M059J (cell line): ENCODE data around the gene DDX10. TPM values are rescaled to one million over a fixed set of nuclear protein-coding genes. Genes with fewer than 3 reads are reported as not detected.
"Not testable (repeated sequence)": the region's sequence is repeated elsewhere in the genome, so short reads cannot be mapped to it uniquely, and the experiment has no call there.

Source experiments
- DNase-seq: peaks from one replicate; pipeline ENCODE4 v3.0.0-alpha.2; 2012; ENCODE audit warnings: low read depth
- total RNA-seq: library from RNA; depleted of rRNA; stranded (reverse); fragments of >200 nt; shearing (Covaris generic); gene quantifications from 2 replicates; pipeline ENCODE4 v1.2.3, GENCODE V29; 2014

DDX10 gene
- total RNA-seq, 1 experiment from 2014 or later = 43.0 TPM

GRCh38 chr11:108715239-108715638 is 50.4 kb downstream of the DDX10 start:
- DNase-seq = no peak

DNA sequence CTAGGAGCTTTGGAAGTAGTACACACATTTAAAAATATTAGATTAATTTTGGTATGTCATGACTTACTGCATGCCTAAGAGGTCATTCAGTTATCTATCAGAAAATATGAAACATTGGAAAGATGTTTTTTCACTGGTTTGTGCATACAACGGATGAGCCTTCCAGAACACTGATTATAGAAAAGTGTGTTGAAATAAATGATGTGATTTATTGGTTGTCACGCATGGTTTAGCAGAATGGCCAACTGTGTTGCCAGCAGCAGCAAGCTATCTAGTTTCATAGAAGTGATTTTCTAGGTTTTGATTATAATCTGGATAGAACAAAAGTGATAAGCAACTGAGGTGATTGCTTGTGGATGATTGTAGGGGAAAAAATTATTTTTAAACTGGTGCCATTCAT is 53.6 kb downstream of the DDX10 start:
- no peak for DNase-seq

DNA sequence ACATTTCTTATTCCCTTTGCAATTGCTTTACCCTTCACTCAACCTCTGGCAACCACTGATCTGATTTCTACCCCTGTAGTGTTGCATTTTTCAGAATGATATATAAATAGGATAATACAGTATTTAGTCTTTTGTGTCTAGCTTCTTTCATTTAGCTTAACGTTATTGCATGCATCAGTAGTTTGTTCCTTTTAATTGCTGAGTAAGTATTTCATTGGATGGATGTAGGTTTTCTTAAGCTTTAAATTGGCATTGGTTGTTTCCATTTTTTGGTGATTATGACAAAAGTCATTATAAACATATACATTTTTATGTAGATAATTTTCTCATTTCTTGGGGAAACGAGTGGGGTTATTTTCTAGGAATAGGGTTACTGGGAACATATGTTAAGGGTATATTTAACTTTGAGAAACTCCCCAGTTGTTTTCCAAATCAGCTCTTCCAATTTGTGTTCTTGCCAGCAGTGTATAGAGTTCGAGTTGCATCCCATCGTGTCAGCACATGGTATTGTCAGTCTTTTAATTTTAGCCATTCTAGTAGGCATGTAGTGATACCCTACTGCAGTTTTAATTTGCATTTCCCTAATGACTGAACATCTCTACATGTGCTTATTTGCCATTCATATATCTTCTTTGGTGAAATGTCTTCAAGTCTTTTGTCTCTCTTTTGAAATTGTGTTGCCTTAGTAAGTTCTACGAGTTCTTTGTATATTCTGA is 60.3 kb downstream of the DDX10 start:
- no peak for DNase-seq

DNA sequence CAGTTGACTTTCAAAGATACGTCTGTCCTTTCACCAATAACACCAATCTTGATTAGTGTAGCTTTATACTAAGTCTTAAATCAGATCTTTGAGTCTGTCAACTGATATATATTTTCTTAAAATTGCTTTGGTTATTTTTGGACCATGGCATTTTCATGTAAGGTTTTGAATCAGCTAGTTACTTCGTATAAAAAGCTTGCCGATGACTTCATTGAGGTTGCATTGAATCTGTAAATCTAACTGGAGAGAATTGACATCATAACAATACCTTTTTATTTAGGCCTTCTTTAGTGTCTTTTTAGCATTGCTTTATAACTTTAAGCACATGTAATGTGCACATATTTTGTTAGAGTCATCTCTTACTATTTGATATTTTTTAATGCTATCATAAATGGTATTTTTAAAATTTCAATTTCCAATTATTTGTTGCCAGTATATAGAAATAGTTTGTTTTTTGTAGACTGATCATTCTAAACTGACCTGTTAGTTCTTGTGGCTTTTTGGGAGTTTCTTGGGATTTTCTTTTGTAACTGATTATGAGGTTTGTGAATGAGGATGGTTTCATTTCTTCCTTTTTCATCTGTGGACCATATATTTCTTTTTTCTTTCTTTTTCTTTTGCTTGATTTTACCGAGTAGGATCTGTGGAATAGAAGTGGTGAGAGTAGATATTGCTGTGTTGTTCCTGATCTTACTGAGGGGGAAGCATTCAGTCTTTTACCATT is 61.4 kb downstream of the DDX10 start:
- no peak for DNase-seq

- DNase-seq = no peak
Observed at GRCh38 chr11:108727665-108728064, 62.8 kb downstream of the DDX10 start.

DNA sequence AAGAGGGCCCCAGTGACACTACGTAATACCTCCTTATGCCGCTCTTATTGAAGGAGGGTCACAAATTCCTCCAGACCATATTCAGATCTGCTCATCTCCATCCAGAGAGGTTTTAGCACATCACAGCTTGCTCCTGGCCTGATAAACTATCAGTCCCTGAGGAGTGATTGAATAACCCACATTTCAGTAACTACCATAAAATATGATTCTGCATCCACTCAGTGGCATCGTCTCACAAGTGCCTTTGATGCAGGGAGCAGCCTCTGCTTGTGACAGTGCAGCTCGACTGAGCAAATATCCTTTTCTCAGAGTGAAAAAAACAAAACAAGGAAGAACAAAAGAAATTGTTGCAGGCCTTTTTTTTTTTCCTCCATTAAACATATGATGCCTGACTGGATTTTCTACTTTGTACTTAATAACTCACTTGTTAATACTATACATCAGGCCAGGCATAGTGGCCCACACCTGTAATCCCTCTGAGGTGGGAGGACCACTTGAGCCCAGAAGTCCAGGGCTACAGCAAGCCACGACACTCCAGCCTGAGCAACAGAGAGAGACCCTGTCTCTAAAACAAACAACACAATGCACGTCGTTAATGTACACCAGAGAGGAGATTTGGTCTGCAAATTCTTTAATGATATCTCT is 64.5 kb downstream of the DDX10 start:
- DNase-seq = no peak

DNA sequence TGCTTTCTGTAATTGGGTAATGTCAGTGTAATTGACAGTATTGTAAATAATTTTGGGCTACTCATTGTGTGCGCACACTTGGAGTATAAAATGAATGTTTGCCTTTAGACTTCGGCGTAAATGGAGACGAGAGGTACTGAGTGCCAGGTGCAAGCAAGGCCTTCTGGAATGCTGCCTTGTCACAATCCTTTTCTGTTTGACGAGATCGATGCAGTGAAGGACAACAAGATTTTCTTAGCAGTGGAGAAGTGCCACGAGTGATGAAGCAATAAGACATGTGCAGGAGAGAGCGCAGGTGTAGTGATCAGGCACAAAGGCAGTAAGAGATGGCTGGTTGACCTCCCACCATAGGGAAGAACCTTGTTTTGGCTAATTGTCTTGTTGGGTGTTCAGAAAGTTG is 67.5 kb downstream of the DDX10 start:
- no peak for DNase-seq

- peak; percentile 90 for DNase-seq
Observed at GRCh38 chr11:108733479-108734116, 68.7 kb downstream of the DDX10 start.

DNA sequence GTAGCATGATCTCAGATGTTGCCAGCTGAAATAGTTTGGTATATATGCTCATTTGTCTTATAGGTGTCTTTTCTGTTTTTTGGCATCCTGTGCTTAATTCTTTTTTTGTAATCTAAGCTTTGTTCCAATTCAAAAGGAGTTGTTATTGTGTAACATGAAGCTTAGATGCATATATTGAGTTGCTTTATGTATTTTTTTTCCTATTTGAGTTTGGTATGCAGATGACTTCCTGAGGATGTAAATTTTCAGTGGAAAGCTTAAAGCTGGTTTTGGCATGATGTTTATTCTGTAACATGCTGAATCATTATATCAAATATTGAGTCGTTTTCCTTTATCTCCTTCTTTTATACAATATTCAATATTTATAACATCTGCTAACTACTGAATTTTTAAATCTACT is 69.4 kb downstream of the DDX10 start:
- DNase-seq = no peak

GRCh38 chr11:108734956-108735559 is 70.2 kb downstream of the DDX10 start:
- no peak for DNase-seq

GRCh38 chr11:108740132-108740531 is 75.3 kb downstream of the DDX10 start:
- not testable (repeated sequence) for DNase-seq

DNA sequence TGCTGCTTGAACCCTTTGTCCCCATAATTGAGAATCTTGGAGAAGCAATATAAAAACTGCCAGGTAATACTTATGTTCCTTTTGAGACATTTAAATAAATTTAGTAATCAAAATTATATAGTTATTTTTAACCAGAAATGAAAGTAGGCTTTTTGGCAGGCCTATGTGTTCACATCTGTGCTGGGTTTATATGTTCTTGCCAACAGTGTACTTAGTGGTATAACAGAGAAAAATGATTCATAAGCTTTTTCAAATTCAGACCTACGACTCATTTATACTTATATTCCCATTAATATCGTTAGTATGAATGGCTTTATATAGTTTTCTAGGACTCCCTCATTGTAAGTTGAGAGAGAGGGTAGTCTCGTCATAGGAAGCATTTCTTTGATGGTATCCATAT is 79.0 kb downstream of the DDX10 start:
- no peak for DNase-seq

DNA sequence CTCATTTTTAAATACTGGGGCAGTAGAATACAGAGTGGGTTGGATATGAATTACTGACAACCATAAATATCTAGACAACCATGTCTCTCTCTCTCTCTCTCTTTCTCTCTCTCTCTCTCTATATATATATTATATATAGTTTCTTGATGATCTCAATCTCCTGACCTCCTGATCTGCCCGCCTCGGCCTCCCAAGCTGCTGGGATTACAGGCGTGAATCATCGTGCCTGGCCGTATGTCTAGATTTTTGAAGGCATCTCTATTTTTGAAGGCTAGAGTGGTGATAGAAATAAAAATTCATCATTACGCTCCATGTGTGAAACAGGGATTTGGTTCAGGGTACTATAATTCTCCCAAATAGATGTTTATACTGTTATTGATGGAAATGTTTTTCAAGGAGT is 84.1 kb downstream of the DDX10 start:
- DNase-seq = no peak

DNA sequence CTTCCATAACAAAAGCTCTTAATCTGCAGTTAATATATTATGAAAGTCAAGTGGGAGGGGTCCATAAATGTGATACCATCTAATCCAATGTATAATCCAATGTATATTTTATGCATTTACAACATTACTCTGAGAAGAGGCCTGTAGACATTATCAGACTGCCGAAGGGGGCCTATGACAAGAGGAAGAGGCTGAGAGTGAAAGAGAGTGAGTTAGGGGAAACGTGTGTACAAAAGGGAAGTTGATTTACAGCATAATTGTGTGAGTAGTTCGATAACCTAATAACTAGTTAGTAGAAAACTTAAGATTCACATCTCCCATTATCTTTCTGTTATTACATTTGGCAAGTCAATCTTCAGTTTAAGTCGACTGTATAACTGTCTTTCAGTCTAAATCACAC is 86.6 kb downstream of the DDX10 start:
- no peak for DNase-seq

DNA sequence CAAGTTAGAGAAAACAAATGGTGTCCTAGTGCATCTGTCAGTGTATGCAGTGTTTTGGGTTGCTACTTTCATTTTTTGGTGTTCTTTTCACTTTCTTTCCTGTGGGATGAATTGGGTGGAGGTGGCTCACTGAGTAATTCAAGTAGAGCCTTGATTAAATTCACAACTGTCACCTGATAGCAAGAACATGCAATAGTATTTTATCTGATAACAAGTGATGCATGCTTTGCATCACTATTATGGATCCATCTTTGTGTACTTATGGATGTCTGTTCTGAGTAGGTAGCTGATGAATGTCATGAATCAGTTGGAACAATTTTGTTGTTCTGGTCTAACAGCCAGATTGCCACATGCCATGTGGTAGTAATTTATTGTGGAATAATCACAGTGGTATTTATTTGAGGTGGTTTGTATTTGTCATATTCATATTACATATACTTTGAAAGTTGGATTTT is 87.5 kb downstream of the DDX10 start:
- no peak for DNase-seq

DNA sequence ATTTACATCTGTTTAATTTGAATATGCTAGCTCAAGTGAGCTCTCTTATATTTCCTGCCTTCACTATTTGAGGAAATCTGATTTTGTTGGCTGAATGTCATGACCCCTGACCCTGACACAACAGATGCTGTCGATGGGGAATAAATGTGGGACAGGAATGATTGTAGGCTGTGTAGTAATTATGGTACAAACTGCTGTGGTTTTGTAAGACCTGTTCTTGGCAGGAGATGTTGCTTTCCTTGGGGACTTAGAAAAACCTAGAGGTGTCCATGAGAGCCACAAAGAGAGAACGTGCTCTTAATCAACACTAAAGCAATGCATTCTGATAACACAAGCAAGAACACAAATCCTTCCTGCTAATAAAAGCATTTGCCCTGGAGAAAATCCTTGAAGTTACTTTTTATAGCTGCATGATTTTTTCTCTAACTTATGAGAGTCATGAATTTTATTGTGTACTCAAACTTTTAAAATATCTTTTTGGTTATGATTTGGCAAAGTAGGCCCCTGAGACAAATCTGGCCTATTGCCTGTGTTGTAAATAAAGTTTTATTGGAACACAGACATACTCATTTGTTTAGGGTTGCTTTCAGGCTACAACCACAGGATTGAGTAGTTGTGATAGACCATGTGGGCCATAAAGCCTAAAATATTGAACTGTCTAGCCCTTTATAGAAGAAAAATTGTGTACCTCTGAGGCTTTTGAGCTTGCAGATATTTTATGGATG is 90.2 kb downstream of the DDX10 start:
- peak; percentile 59 for DNase-seq

DNA sequence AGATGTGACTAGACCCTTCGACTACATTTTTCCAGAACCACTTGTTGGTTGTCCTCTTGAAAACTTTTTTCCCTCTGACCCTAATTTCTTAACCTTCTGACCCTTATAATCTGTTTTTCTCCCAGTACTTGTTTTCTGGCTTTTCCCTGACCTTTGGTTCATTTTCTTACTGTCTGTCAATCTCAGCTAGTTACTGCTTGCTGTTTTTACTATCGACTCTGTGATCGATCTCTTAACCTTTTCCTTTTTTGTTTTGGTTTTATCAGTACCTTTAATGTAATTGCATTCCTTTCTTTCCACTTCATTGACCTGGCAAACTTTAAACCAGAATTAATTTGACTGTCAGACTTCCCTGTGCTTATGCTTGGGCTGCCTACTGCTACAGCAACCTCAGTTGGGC is 92.8 kb downstream of the DDX10 start:
- DNase-seq = no peak

GRCh38 chr11:108758458-108758857 is 93.6 kb downstream of the DDX10 start:
- DNase-seq = no peak

- DNase-seq = no peak
Observed at GRCh38 chr11:108766596-108767173, 101.8 kb downstream of the DDX10 start.

DNA sequence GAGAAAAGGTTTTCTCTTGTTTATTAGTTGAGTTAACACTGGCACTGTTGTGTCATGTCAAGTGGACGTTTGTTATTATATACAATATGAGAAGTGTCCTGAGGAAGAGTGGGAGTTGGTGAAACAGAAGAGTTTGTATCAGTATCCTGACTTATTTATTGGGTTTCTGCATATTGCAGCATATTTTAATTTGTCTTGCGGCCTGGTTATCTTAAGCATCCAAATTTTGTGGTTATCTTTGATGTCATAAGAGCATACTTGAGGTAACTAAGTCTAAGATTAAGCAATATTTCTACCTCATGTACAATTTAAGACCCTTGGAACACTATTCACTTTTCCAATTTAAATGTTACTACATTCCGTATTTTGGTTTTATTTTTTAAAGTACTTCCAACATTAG is 103.5 kb downstream of the DDX10 start:
- DNase-seq = no peak

DNA sequence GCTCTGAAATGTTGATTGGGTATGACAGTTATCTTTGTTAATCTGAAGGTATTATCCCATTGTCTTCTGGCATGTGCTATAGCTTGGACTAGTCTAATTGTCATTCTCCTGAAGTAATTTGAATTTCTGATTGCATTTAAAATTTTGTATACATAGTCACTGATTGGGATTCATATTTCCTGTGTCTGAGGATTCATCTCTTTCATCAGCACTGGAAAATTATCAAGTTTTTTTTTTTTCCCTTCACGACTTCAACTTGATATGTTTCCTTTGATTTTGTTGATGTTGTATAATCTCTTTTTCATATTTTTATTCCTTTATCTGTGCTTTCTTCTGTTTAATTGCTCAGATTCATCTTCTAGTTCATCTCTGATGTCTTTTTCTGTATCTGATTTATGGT is 104.1 kb downstream of the DDX10 start:
- no peak for DNase-seq
